Lower lobe of right lung (tissue), 2 donors: Measurements from ENCODE around the gene PACC1. TPM values are rescaled to one million over a fixed set of nuclear protein-coding genes. Genes with fewer than 3 reads are reported as not detected.

Source experiments
- ATAC-seq, 2 donors: fragments of 200-7000 bp; cut with Tn5 transposase; one replicate each; pipeline ENCODE4 v1.9.1; 2020 to 2022; ENCODE audit warnings: mild to moderate bottlenecking in 2 of 2, moderate library complexity in 2 of 2
- DNase-seq: peaks from one replicate; pipeline ENCODE4 v3.0.0-alpha.2; 2020
- H3K27ac ChIP-seq: fragments of 200-600 bp; one replicate; pipeline ENCODE4 v1.8.0; 2022
- H3K27me3 ChIP-seq: fragments of 200-600 bp; one replicate; pipeline ENCODE4 v1.8.0; 2022; ENCODE audit warnings: low read depth
- H3K36me3 ChIP-seq: fragments of 200-600 bp; one replicate; pipeline ENCODE4 v1.8.0; 2022; ENCODE audit warnings: mild to moderate bottlenecking
- H3K4me1 ChIP-seq: fragments of 200-600 bp; one replicate; pipeline ENCODE4 v1.8.0; 2022
- H3K4me3 ChIP-seq: fragments of 200-600 bp; one replicate; pipeline ENCODE4 v1.8.0; 2022; ENCODE audit warnings: mild to moderate bottlenecking
- H3K9me3 ChIP-seq: fragments of 200-600 bp; one replicate; pipeline ENCODE4 v1.8.0; 2022
- intact Hi-C: fragments of 100-400 bp; cut with DNase I; formaldehyde crosslinking; loops from one replicate; pipeline ENCODE4 v1.11.0; 2022
- total RNA-seq: library from RNA; stranded (reverse); fragmentation: NEBNext Ultra II Directional; extraction: Animal tissue kit (Norgen Biotek cat#: 25700); gene quantifications from one replicate; pipeline ENCODE4 v1.2.1, GENCODE V29; 2021
- TF ChIP-seq, protein P1 (sequence below): fragments of 200-600 bp; IDR thresholded peaks from one replicate; pipeline ENCODE4 v1.8.0; 2022; ENCODE audit warnings: antibody characterized with exemption, mild to moderate bottlenecking
- donor health status: DM: no; HTN: yes; CAD: no; lungs with severe emphysema.

The PACC1 gene
- total RNA-seq, 1 donor from 2014 or later = 9.8 TPM

GRCh38 chr1:212388985-212389716 lies 25.5 kb downstream of the PACC1 start:
- Histone ChIP-seq H3K27ac (no peak overlapping the region), H3K9me3 (no peaks in the 10 kb centered on the region), H3K27me3 (no peaks in the 10 kb centered on the region), H3K4me1 (no peaks in the 10 kb centered on the region), H3K4me3 (no peak overlapping the region), H3K36me3 (peaks cover 27% of the 10 kb centered on the region)
- intact Hi-C loops = no loop called here
- no peak for DNase-seq
- TF ChIP-seq, protein P1, sequence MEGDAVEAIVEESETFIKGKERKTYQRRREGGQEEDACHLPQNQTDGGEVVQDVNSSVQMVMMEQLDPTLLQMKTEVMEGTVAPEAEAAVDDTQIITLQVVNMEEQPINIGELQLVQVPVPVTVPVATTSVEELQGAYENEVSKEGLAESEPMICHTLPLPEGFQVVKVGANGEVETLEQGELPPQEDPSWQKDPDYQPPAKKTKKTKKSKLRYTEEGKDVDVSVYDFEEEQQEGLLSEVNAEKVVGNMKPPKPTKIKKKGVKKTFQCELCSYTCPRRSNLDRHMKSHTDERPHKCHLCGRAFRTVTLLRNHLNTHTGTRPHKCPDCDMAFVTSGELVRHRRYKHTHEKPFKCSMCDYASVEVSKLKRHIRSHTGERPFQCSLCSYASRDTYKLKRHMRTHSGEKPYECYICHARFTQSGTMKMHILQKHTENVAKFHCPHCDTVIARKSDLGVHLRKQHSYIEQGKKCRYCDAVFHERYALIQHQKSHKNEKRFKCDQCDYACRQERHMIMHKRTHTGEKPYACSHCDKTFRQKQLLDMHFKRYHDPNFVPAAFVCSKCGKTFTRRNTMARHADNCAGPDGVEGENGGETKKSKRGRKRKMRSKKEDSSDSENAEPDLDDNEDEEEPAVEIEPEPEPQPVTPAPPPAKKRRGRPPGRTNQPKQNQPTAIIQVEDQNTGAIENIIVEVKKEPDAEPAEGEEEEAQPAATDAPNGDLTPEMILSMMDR = no peak
- no peak for ATAC-seq

GRCh38 chr1:212386029-212386428 lies 28.7 kb downstream of the PACC1 start:
- Histone ChIP-seq H3K9me3 (no peaks in the 10 kb centered on the region), H3K4me3 (no peak overlapping the region), H3K36me3 (peaks cover 34% of the 10 kb centered on the region), H3K27ac (no peak overlapping the region), H3K4me1 (no peaks in the 10 kb centered on the region), H3K27me3 (no peaks in the 10 kb centered on the region)
- intact Hi-C loops = no loop called here
- DNase-seq = no peak
- TF ChIP-seq, protein P1 = no peak
- ATAC-seq = no peak

- DNase-seq (no peak), ATAC-seq (peak; percentile 38 to 57)
- Histone ChIP-seq H3K27ac (no peak overlapping the region), H3K4me1 (no peaks in the 10 kb centered on the region), H3K4me3 (no peak overlapping the region), H3K9me3 (no peaks in the 10 kb centered on the region), H3K36me3 (peaks cover 63% of the 10 kb centered on the region), H3K27me3 (no peaks in the 10 kb centered on the region)
- TF ChIP-seq, protein P1 = no peak
- intact Hi-C loops = no loop called here
These were observed 33.2 kb downstream of the PACC1 start for GRCh38 chr1:212381397-212382035.

DNA sequence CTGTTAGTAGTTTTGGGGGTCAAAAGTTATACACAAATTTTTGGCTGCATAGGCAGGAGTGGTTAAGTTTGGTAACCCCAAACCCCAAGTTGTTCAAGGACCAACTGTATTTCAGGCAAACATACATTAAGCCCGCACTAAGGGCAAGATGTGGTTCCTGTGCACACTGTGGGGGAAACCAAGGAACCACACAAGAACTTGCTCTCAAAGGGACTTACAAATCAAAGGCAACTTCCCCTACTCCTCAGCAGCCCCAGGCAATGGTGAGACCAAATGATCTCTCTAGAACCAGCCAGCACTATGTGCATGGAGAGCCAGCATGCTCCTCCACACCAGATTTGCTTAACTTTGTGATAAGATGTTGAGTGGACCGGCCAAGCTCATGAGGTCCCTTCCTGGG lies 35.3 kb downstream of the PACC1 start:
- DNase-seq = no peak
- no peaks in the 10 kb centered on the region for H3K9me3 ChIP-seq
- no peak for ATAC-seq
- peaks cover 60% of the 10 kb centered on the region for H3K36me3 ChIP-seq
- H3K27me3 ChIP-seq = no peaks in the 10 kb centered on the region
- no peak overlapping the region for H3K4me3 ChIP-seq
- H3K27ac ChIP-seq = no peak overlapping the region
- no peaks in the 10 kb centered on the region for H3K4me1 ChIP-seq
- TF ChIP-seq, protein P1 = no peak
- intact Hi-C loops = no loop called here

- DNase-seq = no peak
- Histone ChIP-seq H3K27me3 (no peaks in the 10 kb centered on the region), H3K4me1 (no peaks in the 10 kb centered on the region), H3K27ac (no peak overlapping the region), H3K36me3 (peaks cover 53% of the 10 kb centered on the region), H3K4me3 (no peak overlapping the region), H3K9me3 (no peaks in the 10 kb centered on the region)
- TF ChIP-seq, protein P1 = no peak
- ATAC-seq = no peak
- intact Hi-C loops = no loop called here
These were observed 37.0 kb downstream of the PACC1 start for GRCh38 chr1:212377644-212378043.
